HG03342 (cell line): Measurements from ENCODE around the gene HOXA6.

Source experiments
- ATAC-seq: cut with Tn5 transposase; IDR thresholded peaks from one replicate; pipeline ENCODE4 v1.9.1; 2021; ENCODE audit warnings: mild to moderate bottlenecking, moderate library complexity; ENCODE audit not compliant: unreplicated experiment

Gene HOXA6

GRCh38 chr7:27147199-27148030 lies at the start of gene HOXA6:
HOXA6 (minus strand) TSS chr7:27147774; CDS start chr7:27147749, 25 bp downstream.
- no peak for ATAC-seq

- ATAC-seq, result no peak
These were observed 48.8 kb upstream of the HOXA6 start for GRCh38 chr7:27196287-27196767.

- no peak for ATAC-seq
These were observed 47.3 kb upstream of the HOXA6 start for GRCh38 chr7:27194686-27195379.

- no peak for ATAC-seq
These were observed 46.4 kb upstream of the HOXA6 start for GRCh38 chr7:27194002-27194352.

GRCh38 chr7:27193335-27194001 lies 45.9 kb upstream of the HOXA6 start:
- no peak for ATAC-seq

GRCh38 chr7:27192546-27193334 lies 45.2 kb upstream of the HOXA6 start:
- no peak for ATAC-seq

GRCh38 chr7:27191833-27192545 lies 44.4 kb upstream of the HOXA6 start:
- no peak for ATAC-seq

GRCh38 chr7:27191161-27191731 lies 43.7 kb upstream of the HOXA6 start:
- no peak for ATAC-seq

- ATAC-seq, result no peak
These were observed 42.6 kb upstream of the HOXA6 start for GRCh38 chr7:27189997-27190748.

GRCh38 chr7:27189295-27189996 lies 41.9 kb upstream of the HOXA6 start:
- ATAC-seq, result no peak

- no peak for ATAC-seq
These were observed 41.1 kb upstream of the HOXA6 start for GRCh38 chr7:27188386-27189294.

GRCh38 chr7:27187475-27188385 lies 40.2 kb upstream of the HOXA6 start:
- ATAC-seq, result no peak

- ATAC-seq, result no peak
These were observed 39.3 kb upstream of the HOXA6 start for GRCh38 chr7:27186668-27187474.

GRCh38 chr7:27185854-27186667 lies 38.5 kb upstream of the HOXA6 start:
- no peak for ATAC-seq
